Heart left ventricle (tissue), 16 donors: ENCODE data around the gene STIL. TPM values are rescaled to one million over a fixed set of nuclear protein-coding genes. Genes with fewer than 3 reads are reported as not detected.

Experiments
- ATAC-seq, 4 donors: fragments of 200-7000 bp; cut with Tn5 transposase; one replicate each; pipeline ENCODE4 v1.9.1; 2020 to 2022; ENCODE audit warnings: moderate library complexity in 4 of 4, mild to moderate bottlenecking in 3 of 4, moderate number of reproducible peaks in 1 of 4
- DNase-seq, 5 donors: peaks; one replicate each; pipeline ENCODE4 v3.0.0-alpha.2; 2020
- H3K27ac ChIP-seq, 12 donors: fragments of 200-600 bp; sonication (generic) in 4 of 12; one replicate each; pipeline versions ENCODE4 v1.5.0 to v1.8.0; 2016 to 2022; ENCODE audit warnings: mild to moderate bottlenecking in 2 of 12
- H3K27me3 ChIP-seq, 9 donors: fragments of 200-600 bp; sonication (generic) in 2 of 9; one replicate each; pipeline versions ENCODE4 v1.5.1 to v1.8.0; 2016 to 2022; ENCODE audit warnings: mild to moderate bottlenecking in 3 of 9
- H3K36me3 ChIP-seq, 9 donors: fragments of 200-600 bp; sonication (generic) in 2 of 9; one replicate each; pipeline versions ENCODE4 v1.5.0 to v1.8.0; 2018 to 2022; ENCODE audit warnings: mild to moderate bottlenecking in 2 of 9
- H3K4me1 ChIP-seq, 12 donors: fragments of 200-600 bp; sonication (generic) in 4 of 12; one replicate each; pipeline versions ENCODE4 v1.5.0 to v1.8.0; 2016 to 2022; ENCODE audit warnings: mild to moderate bottlenecking in 3 of 12
- H3K4me3 ChIP-seq, 12 donors: fragments of 200-600 bp; sonication (generic) in 4 of 12; one replicate each; pipeline versions ENCODE4 v1.5.0 to v1.8.0; 2017 to 2022; ENCODE audit warnings: mild to moderate bottlenecking in 9 of 12, moderate library complexity in 4 of 12
- H3K9me3 ChIP-seq, 12 donors: fragments of 200-600 bp; sonication (generic) in 4 of 12; one replicate each; pipeline versions ENCODE4 v1.5.0 to v1.8.0; 2016 to 2022; ENCODE audit warnings: mild to moderate bottlenecking in 1 of 12
- CTCF ChIP-seq, 12 donors: fragments of 200-600 bp; sonication (generic) in 4 of 12; IDR thresholded peaks; one replicate each; pipeline versions ENCODE4 v1.5.0 to v1.8.0; 2018 to 2022; ENCODE audit warnings: antibody characterized with exemption in 12 of 12, mild to moderate bottlenecking in 5 of 12
- POLR2A ChIP-seq, 2 donors: fragments of 450-650 bp; IDR thresholded peaks; one replicate each; pipeline ENCODE4 v1.6.1; 2017; ENCODE audit warnings: antibody characterized with exemption in 2 of 2, mild to moderate bottlenecking in 2 of 2, moderate library complexity in 2 of 2
- WGBS, 4 donors: extraction: QIAGEN DNeasy Blood & Tissue Kit in 2 of 4; methylation state at CpG; one replicate each; pipeline versions ENCODE4 v1.1.5 to v1.1.7; 2013 to 2018; 5-methylcytosine and 5-hydroxymethylcytosine counted together
- intact Hi-C, 10 donors: fragments of 100-400 bp; cut with DNase I; formaldehyde crosslinking; loops; one replicate each; pipeline versions ENCODE4 v1.11.1 to v1.14.2; 2022
- long read RNA-seq, 3 donors: library from polyadenylated mRNA; unstranded; transcript quantifications; one replicate each; pipeline ENCODE4 v2.0.0, GENCODE V29; 2020 to 2021
- polyA plus RNA-seq, 2 donors: library from polyadenylated mRNA; stranded (reverse); fragments of 200-250 nt; gene quantifications; one replicate each; pipeline ENCODE4 v1.2.3, GENCODE V29; 2013
- total RNA-seq, 9 donors: library from RNA; depleted of rRNA in 2 of 9; stranded (reverse); fragments of >200 nt in 2 of 9; fragmentation: NEBNext Ultra II Directional in 3 of 9; extraction: Animal tissue kit (Norgen Biotek cat#: 25700) in 3 of 9; gene quantifications; one replicate each; pipeline versions ENCODE4 v1.1.0 to v1.2.4, GENCODE V29; 2016 to 2023
- donor health status: ischemic (EF 13 %, LVEDD 7.1; RV severe dilation, severe dysfunction).
- donor health status: healthy with polysubstance abuse.
- donor health status: DM: no; HTN: yes; CAD: no.
- donor health status: DM: no; HTN: no; CAD: no.
- donor health status: ischemic (EF 25% LVEDD 6.9; RV normal size, moderate dysfunction).
- donor health status: ischemic (EF 25% LVEDD 5.7; RV mildly dilated, moderate dysfunction).
- donor health status: healthy.
- donor health status: DM: yes; HTN: yes; CAD: no.
- donor health status: ischemic (EF 35%, LVEDD 5.7; RV mildly dilated, moderate dysfunction).
- donor health status: nonischemic (EF 11% LVEDD 7.7; RV severe dilation, severe dysfunction).
- donor health status: DM: yes; HTN: yes; CAD: no.
- donor health status: PGD.
- donor health status: ischemic (EF 29% LVEDD 5.4; RV normal size, mild dysfunction).
- donor health status: nonischemic (EF 23%, LVEDD 6.1; RV moderate dilation, normal function).

STIL gene
- 1 to 10 TPM in 2 of 9 donors, under 1 TPM in 7; 0.30 to 3.1 (median 0.81) TPM for total RNA-seq
- under 1 TPM; 0.19 to 0.30 TPM for polyA plus RNA-seq
- long read RNA-seq, donor 1 = 0 reads
- long read RNA-seq, donor 2 = 0 reads
- long read RNA-seq, donor 3 = 0 reads

- peak; percentile 98 to 99 (median 99) for DNase-seq
- H3K36me3 ChIP-seq = peaks cover 0 to 5% (median 0%) of the 10 kb centered on the region in 9 donors
- no peaks in the 10 kb centered on the region for H3K9me3 ChIP-seq
- no peaks in the 10 kb centered on the region for H3K27me3 ChIP-seq
- TF ChIP-seq CTCF (IDR thresholded peaks at IDR 0.05) = peak in 3 of 12 donors; percentile 25 to 38 (median 26)
- peak in 1 of 2 donors; percentile 38 for TF ChIP-seq POLR2A (IDR thresholded peaks at IDR 0.05)
- peak; percentile 100 for ATAC-seq
- H3K4me3 ChIP-seq = peak within 1 kb of the TSS; percentile 32 to 88 (median 68)
- peaks cover 0 to 13% (median 7%) of the 10 kb centered on the region in 12 donors for H3K4me1 ChIP-seq
- WGBS, 4 donors = 0 to 1% (median 0%) methylated on average over 32 to 54 of the region's 54 CpGs
- intact Hi-C loops = loop anchor here in 5 of 10 donors (1.0 to 2.0 kb wide), 3 partner anchors 19 to 21 kb away; partner anchors contain the start of gene CMPK1 (in 4 of the 5)
- H3K27ac ChIP-seq = peak within 1 kb of the TSS in 11 of 12 donors; percentile 60 to 90 (median 78)
These were observed at the start of gene STIL for GRCh38 chr1:47313915-47314664. STIL (minus strand) TSS chr1:47314147; CDS start chr1:47310319, 3,828 bp downstream.

- intact Hi-C loops = no loop called here
- Histone ChIP-seq H3K4me3 (no peak overlapping the region), H3K27ac (no peak overlapping the region), H3K9me3 (no peaks in the 10 kb centered on the region), H3K36me3 (no peaks in the 10 kb centered on the region), H3K27me3 (no peaks in the 10 kb centered on the region), H3K4me1 (peaks cover 0 to 26% (median 2%) of the 10 kb centered on the region in 12 donors)
- ATAC-seq (no peak), DNase-seq (no peak)
- WGBS, 4 donors = 82 to 91% (median 90%) methylated on average over 1 of the region's 1 CpG
- TF ChIP-seq POLR2A (IDR thresholded peaks at IDR 0.05) = no peak
- no peak for TF ChIP-seq CTCF (IDR thresholded peaks at IDR 0.05)
These were observed 48.9 kb upstream of the STIL start for GRCh38 chr1:47362828-47363227.

GRCh38 chr1:47361380-47361779 is 47.4 kb upstream of the STIL start:
- H3K27ac ChIP-seq = no peak overlapping the region
- 48 to 70% (median 68%) methylated on average over 3 of the region's 3 CpGs for WGBS, 4 donors
- DNase-seq (no peak), ATAC-seq (no peak)
- intact Hi-C loops = loop anchor here in 1 of 10 donors (2.0 kb wide), 1 partner anchor 21 kb away; no protein-coding TSS in a partner anchor
- no peaks in the 10 kb centered on the region for H3K27me3 ChIP-seq
- H3K9me3 ChIP-seq = no peaks in the 10 kb centered on the region
- H3K4me1 ChIP-seq = peaks cover 0 to 30% (median 3%) of the 10 kb centered on the region in 12 donors
- H3K36me3 ChIP-seq = no peaks in the 10 kb centered on the region
- TF ChIP-seq POLR2A (IDR thresholded peaks at IDR 0.05) = no peak
- no peak for TF ChIP-seq CTCF (IDR thresholded peaks at IDR 0.05)
- no peak overlapping the region for H3K4me3 ChIP-seq

GRCh38 chr1:47351305-47351704 is 37.4 kb upstream of the STIL start:
- no peak for ATAC-seq
- no peaks in the 10 kb centered on the region for H3K27me3 ChIP-seq
- peaks cover 0 to 6% (median under 1%) of the 10 kb centered on the region in 12 donors for H3K4me1 ChIP-seq
- H3K4me3 ChIP-seq = no peak overlapping the region
- no peaks in the 10 kb centered on the region for H3K9me3 ChIP-seq
- DNase-seq = no peak
- no peak overlapping the region for H3K27ac ChIP-seq
- TF ChIP-seq CTCF (IDR thresholded peaks at IDR 0.05) = no peak
- TF ChIP-seq POLR2A (IDR thresholded peaks at IDR 0.05) = no peak
- WGBS, 4 donors = 94 to 100% (median 97%) methylated on average over 2 of the region's 2 CpGs
- intact Hi-C loops = no loop called here
- H3K36me3 ChIP-seq = peaks cover 0 to 13% (median 0%) of the 10 kb centered on the region in 9 donors
